ENCODE measurements around the gene IFT52. TPM values are rescaled to one million over a fixed set of nuclear protein-coding genes. Genes with fewer than 3 reads are reported as not detected.

Gene IFT52
- total and polyA plus RNA-seq, 5 donors = 8.1 to 14.1 (median 11.4) TPM

- intact Hi-C loops (cut with DNase I) = no loop called here
- H3K4me3 ChIP-seq (ENCODE audit: low read length) = no peak overlapping the region
- 90% methylated on average over 4 of the region's 4 CpGs for WGBS
- no peak for ATAC-seq
- no peak overlapping the region for H3K27ac ChIP-seq (ENCODE audit: low read length)
- no peaks in the 10 kb centered on the region for H3K4me1 ChIP-seq (ENCODE audit: control insufficient read depth, insufficient read depth, low read length)
- H3K27me3 ChIP-seq (ENCODE audit: control insufficient read depth, insufficient read depth) = no peaks in the 10 kb centered on the region
- no peaks in the 10 kb centered on the region for H3K9me3 ChIP-seq (ENCODE audit: control insufficient read depth, low read length)
- DNase-seq = no peak
These were observed 22.0 kb upstream of the IFT52 start for GRCh38 chr20:43568706-43569105.

- WGBS = 92% methylated on average over 10 of the region's 10 CpGs
- Histone ChIP-seq H3K27me3 (ENCODE audit: control insufficient read depth, insufficient read depth) (no peaks in the 10 kb centered on the region), H3K9me3 (ENCODE audit: control insufficient read depth, low read length) (no peaks in the 10 kb centered on the region), H3K4me3 (ENCODE audit: low read length) (no peak overlapping the region), H3K27ac (ENCODE audit: low read length) (no peak overlapping the region), H3K4me1 (ENCODE audit: control insufficient read depth, insufficient read depth, low read length) (no peaks in the 10 kb centered on the region)
- intact Hi-C loops (cut with DNase I) = no loop called here
- ATAC-seq (no peak), DNase-seq (no peak)
These were observed 21.5 kb upstream of the IFT52 start for GRCh38 chr20:43569282-43569681.

DNA sequence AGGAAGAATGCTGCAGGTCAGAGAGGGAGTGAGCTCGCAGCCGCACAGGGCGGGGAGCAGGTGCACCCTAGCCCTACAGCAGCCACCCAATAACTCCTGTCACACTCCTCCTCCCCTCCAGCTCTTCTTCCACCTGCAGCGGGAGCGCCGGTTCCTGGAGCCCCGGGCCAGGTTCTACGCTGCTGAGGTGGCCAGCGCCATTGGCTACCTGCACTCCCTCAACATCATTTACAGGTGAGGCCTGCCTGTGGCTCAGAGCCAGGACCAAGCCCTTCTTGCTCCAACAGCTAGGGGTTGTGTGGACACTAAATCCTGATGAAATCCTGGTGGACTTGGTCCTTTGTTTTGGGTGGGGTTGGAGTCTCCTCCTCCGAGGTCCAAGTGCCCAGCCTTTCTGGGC lies 20.2 kb upstream of the IFT52 start:
- intact Hi-C loops (cut with DNase I) = no loop called here
- Histone ChIP-seq H3K4me1 (ENCODE audit: control insufficient read depth, insufficient read depth, low read length) (no peaks in the 10 kb centered on the region), H3K9me3 (ENCODE audit: control insufficient read depth, low read length) (no peaks in the 10 kb centered on the region), H3K27ac (ENCODE audit: low read length) (no peak overlapping the region), H3K27me3 (ENCODE audit: control insufficient read depth, insufficient read depth) (no peaks in the 10 kb centered on the region), H3K4me3 (ENCODE audit: low read length) (no peak overlapping the region)
- DNase-seq (no peak), ATAC-seq (no peak)
- 88% methylated on average over 10 of the region's 10 CpGs for WGBS

GRCh38 chr20:43571310-43571709 lies 19.4 kb upstream of the IFT52 start:
- ATAC-seq (no peak), DNase-seq (no peak)
- WGBS = 95% methylated on average over 3 of the region's 3 CpGs
- Histone ChIP-seq H3K9me3 (ENCODE audit: control insufficient read depth, low read length) (no peaks in the 10 kb centered on the region), H3K27ac (ENCODE audit: low read length) (no peak overlapping the region), H3K27me3 (ENCODE audit: control insufficient read depth, insufficient read depth) (no peaks in the 10 kb centered on the region), H3K4me1 (ENCODE audit: control insufficient read depth, insufficient read depth, low read length) (no peaks in the 10 kb centered on the region), H3K4me3 (ENCODE audit: low read length) (no peak overlapping the region)
- intact Hi-C loops (cut with DNase I) = no loop called here

DNA sequence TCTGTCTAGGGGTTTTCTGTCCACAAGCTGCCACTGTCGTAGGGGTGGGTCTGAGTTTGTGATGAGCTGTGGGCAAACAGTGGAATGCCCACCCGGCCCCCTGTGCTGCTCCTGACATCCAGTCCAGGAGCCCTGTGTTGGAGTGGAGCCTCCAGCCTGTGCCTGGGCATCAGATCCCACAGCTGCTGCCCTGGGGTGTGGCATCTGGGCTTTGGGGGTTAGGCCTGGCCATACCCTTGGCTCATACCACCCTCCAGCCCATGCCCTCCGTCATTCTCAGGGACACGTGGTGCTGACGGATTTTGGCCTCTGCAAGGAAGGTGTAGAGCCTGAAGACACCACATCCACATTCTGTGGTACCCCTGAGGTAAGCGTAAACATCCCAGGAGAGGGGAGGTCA lies 19.0 kb upstream of the IFT52 start:
- no peaks in the 10 kb centered on the region for H3K27me3 ChIP-seq (ENCODE audit: control insufficient read depth, insufficient read depth)
- no peak for ATAC-seq
- H3K4me3 ChIP-seq (ENCODE audit: low read length) = no peak overlapping the region
- no peak for DNase-seq
- no peaks in the 10 kb centered on the region for H3K4me1 ChIP-seq (ENCODE audit: control insufficient read depth, insufficient read depth, low read length)
- 89% methylated on average over 6 of the region's 6 CpGs for WGBS
- no peaks in the 10 kb centered on the region for H3K9me3 ChIP-seq (ENCODE audit: control insufficient read depth, low read length)
- no peak overlapping the region for H3K27ac ChIP-seq (ENCODE audit: low read length)
- intact Hi-C loops (cut with DNase I) = no loop called here

- intact Hi-C loops (cut with DNase I) = no loop called here
These were observed 17.8 kb upstream of the IFT52 start for GRCh38 chr20:43572891-43573290.

DNA sequence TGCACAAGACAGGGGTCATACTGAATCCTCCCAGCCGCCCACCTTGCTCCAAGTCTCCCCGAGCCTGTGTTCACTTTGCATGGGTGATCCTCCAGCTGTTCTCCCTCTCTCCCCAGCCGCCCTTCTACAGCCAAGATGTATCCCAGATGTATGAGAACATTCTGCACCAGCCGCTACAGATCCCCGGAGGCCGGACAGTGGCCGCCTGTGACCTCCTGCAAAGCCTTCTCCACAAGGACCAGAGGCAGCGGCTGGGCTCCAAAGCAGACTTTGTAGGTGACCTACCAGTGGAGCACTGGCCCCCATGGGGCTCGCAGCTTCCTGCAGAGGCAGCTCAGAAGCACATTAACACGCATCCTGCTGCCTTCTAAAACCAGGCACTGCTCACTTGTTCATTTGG lies 14.6 kb upstream of the IFT52 start:
- intact Hi-C loops (cut with DNase I) = no loop called here
- no peak overlapping the region for H3K4me3 ChIP-seq (ENCODE audit: low read length)
- no peak for ATAC-seq
- H3K4me1 ChIP-seq (ENCODE audit: control insufficient read depth, insufficient read depth, low read length) = no peaks in the 10 kb centered on the region
- H3K9me3 ChIP-seq (ENCODE audit: control insufficient read depth, low read length) = no peaks in the 10 kb centered on the region
- no peak for DNase-seq
- H3K27ac ChIP-seq (ENCODE audit: low read length) = no peak overlapping the region
- 74% methylated on average over 10 of the region's 10 CpGs for WGBS
- H3K27me3 ChIP-seq (ENCODE audit: control insufficient read depth, insufficient read depth) = no peaks in the 10 kb centered on the region

More at GRCh38 chr20:43572891-43573290, 17.8 kb upstream of the IFT52 start:
- H3K4me1 ChIP-seq (ENCODE audit: control insufficient read depth, insufficient read depth, low read length) = no peaks in the 10 kb centered on the region
- H3K9me3 ChIP-seq (ENCODE audit: control insufficient read depth, low read length) = no peaks in the 10 kb centered on the region
- H3K27me3 ChIP-seq (ENCODE audit: control insufficient read depth, insufficient read depth) = no peaks in the 10 kb centered on the region
- 91% methylated on average over 8 of the region's 8 CpGs for WGBS
- no peak overlapping the region for H3K27ac ChIP-seq (ENCODE audit: low read length)
- ATAC-seq (no peak), DNase-seq (no peak)
- H3K4me3 ChIP-seq (ENCODE audit: low read length) = no peak overlapping the region

DNA sequence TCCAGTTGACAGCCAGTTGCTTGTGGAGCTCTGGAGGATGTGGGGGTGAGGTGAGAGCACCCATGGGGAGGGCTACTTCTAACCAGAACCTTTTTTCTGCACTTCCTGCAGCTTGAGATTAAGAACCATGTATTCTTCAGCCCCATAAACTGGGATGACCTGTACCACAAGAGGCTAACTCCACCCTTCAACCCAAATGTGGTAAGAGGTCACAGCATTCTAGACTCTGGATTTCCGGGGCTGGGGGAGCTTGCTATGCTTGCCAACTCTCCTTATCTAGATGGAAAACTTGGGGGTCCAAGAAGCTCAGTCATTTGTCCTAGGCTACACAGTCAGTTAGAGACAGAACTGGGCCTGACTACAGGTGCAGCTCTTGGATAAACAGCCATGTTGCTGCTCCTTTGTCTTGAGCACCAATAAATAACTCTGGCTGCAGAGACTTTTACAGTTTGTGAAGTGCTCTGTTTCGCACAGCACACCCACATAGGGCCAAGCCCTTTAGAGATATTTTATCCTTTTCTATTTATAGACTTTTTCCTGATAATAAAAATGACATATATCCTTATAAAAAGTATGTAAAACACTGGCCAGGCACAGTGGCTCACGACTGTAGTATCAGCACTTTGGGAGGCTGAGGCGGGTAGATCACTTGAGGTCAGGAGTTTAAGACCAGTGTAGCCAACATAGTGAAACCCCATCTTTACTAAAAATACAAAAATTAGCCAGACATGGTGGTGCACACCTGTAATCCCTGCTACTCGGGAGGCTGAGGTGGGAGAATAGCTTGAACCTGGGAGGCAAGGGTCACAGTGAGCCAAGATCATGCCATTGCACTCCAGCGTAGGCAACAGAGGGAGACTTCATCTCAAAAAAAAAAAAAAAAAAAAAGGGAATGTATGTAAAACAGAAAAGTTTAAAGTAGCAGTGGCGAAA lies 10.6 kb upstream of the IFT52 start:
- no peak overlapping the region for H3K4me3 ChIP-seq (ENCODE audit: low read length)
- H3K4me1 ChIP-seq (ENCODE audit: control insufficient read depth, insufficient read depth, low read length) = no peaks in the 10 kb centered on the region
- WGBS = 67% methylated on average over 7 of the region's 7 CpGs
- H3K27ac ChIP-seq (ENCODE audit: low read length) = no peak overlapping the region
- DNase-seq (no peak), ATAC-seq (no peak)
- no peaks in the 10 kb centered on the region for H3K27me3 ChIP-seq (ENCODE audit: control insufficient read depth, insufficient read depth)
- intact Hi-C loops (cut with DNase I) = no loop called here
- no peaks in the 10 kb centered on the region for H3K9me3 ChIP-seq (ENCODE audit: control insufficient read depth, low read length)

GRCh38 chr20:43583133-43583864 lies 7.4 kb upstream of the IFT52 start:
- Histone ChIP-seq H3K4me1 (ENCODE audit: control insufficient read depth, insufficient read depth, low read length) (no peaks in the 10 kb centered on the region), H3K4me3 (ENCODE audit: low read length) (no peak overlapping the region), H3K27ac (ENCODE audit: low read length) (no peak overlapping the region), H3K9me3 (ENCODE audit: control insufficient read depth, low read length) (no peaks in the 10 kb centered on the region), H3K27me3 (ENCODE audit: control insufficient read depth, insufficient read depth) (no peaks in the 10 kb centered on the region)
- 71% methylated on average over 7 of the region's 7 CpGs for WGBS
- intact Hi-C loops (cut with DNase I) = no loop called here
- no peak for DNase-seq
- ATAC-seq = no peak

DNA sequence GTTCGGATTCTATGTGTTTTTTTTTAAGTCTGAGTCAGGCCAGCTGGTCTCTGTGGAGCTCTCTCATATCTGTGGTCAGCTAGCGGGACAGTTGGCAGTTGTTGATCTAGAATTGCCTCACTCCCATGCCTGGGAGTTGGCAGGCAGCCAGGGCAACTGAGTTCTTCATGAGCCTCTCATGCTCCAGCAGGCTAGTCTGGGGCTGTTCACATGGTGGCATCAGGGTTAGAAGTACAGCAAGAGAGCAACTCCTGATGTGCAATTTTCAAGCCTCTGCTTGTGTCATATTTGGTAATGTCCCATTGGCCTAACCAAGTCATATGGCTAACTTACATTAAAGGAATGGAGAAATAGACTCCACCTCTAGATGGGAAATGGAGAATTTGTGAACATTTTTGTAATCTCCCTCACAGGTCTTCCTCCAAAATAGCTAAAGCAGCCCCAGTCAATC lies 6.7 kb upstream of the IFT52 start:
- intact Hi-C loops (cut with DNase I) = no loop called here
- H3K9me3 ChIP-seq (ENCODE audit: control insufficient read depth, low read length) = no peaks in the 10 kb centered on the region
- no peak overlapping the region for H3K4me3 ChIP-seq (ENCODE audit: low read length)
- DNase-seq (peak; percentile 88 to 94 (median 91)), ATAC-seq (peak; percentile 86 to 95)
- WGBS = 30% methylated on average over 2 of the region's 2 CpGs
- no peaks in the 10 kb centered on the region for H3K4me1 ChIP-seq (ENCODE audit: control insufficient read depth, insufficient read depth, low read length)
- H3K27ac ChIP-seq (ENCODE audit: low read length) = no peak overlapping the region
- H3K27me3 ChIP-seq (ENCODE audit: control insufficient read depth, insufficient read depth) = no peaks in the 10 kb centered on the region

DNA sequence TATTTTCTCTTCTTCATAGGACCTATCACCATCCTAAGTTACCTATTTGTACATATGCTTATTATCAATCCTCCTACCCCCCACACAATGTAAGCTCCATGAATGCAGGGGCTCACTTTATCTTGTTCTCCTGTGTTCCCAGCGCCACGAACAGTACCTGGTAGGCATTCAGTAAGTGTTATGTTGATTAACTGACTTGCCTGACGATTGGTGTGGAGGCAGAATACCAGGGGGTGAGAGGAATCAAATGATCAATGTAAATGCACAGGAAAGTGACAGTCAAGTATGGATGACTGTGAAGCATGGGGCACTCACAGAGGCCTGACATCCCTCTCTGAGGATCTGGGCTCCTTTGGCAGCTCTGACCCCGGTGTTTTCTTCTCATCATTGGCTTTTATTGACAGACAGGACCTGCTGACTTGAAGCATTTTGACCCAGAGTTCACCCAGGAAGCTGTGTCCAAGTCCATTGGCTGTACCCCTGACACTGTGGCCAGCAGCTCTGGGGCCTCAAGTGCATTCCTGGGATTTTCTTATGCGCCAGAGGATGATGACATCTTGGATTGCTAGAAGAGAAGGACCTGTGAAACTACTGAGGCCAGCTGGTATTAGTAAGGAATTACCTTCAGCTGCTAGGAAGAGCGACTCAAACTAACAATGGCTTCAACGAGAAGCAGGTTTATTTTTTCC lies 6.1 kb upstream of the IFT52 start:
- Histone ChIP-seq H3K9me3 (ENCODE audit: control insufficient read depth, low read length) (no peaks in the 10 kb centered on the region), H3K27ac (ENCODE audit: low read length) (no peak overlapping the region), H3K4me3 (ENCODE audit: low read length) (no peak overlapping the region), H3K4me1 (ENCODE audit: control insufficient read depth, insufficient read depth, low read length) (no peaks in the 10 kb centered on the region), H3K27me3 (ENCODE audit: control insufficient read depth, insufficient read depth) (no peaks in the 10 kb centered on the region)
- 60% methylated on average over 7 of the region's 7 CpGs for WGBS
- ATAC-seq = peak; percentile 34 to 39
- intact Hi-C loops (cut with DNase I) = no loop called here
- peak in 1 of 3 donors; percentile 17 for DNase-seq

Data from right cardiac atrium (tissue), 5 donors.